Fibroblast of skin of left quadriceps (primary cell): Measurements from ENCODE around the gene ATP2C1.

Experiments used
- DNase-seq, 2 experiments: peaks; one replicate each; pipeline ENCODE4 v3.0.0-alpha.2; 2013; ENCODE audit warnings: low read depth in 2 of 2

Gene ATP2C1

GRCh38 chr3:130894130-130894985, 474 bp downstream of the ATP2C1 start:
- DNase-seq, result no peak

DNA sequence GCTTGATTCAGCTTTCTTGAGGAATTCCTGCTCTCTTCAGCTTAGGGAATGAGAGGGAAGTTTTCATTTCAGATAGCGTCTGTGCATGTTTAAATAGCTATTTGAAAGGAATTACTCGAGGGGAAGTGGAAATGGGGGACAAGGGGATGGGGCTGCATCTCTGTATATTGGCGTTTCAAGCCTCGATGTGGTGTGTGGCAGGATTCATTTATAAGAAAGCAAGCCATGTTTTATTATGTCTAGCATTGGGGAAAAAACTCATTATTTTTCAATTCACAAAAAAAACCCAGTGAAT, 1.0 kb downstream of the ATP2C1 start:
- no peak for DNase-seq

GRCh38 chr3:130895690-130896488, 2.0 kb downstream of the ATP2C1 start:
- DNase-seq, result no peak

- DNase-seq, result no peak
Observed at GRCh38 chr3:130897316-130897715, 3.4 kb downstream of the ATP2C1 start.

DNA sequence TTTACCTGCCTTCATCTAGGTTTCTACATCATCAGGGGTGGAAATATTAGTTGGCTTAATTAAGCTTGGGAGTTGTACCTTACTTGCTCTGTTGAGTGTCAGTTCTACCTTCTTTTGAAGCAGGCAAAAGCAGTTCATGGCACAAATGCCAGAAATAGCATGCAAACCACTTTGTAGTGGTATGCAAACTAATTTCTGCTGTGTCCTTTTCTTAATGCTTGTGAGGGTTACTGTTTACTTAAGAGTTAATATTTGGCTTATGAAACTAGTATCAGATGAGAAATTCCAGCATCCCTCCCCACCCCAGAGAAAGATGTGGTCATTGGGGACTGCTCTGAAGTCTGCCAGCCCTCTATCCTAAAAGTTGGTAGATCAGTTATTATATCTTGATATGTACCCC, 7.1 kb downstream of the ATP2C1 start:
- DNase-seq, result no peak

DNA sequence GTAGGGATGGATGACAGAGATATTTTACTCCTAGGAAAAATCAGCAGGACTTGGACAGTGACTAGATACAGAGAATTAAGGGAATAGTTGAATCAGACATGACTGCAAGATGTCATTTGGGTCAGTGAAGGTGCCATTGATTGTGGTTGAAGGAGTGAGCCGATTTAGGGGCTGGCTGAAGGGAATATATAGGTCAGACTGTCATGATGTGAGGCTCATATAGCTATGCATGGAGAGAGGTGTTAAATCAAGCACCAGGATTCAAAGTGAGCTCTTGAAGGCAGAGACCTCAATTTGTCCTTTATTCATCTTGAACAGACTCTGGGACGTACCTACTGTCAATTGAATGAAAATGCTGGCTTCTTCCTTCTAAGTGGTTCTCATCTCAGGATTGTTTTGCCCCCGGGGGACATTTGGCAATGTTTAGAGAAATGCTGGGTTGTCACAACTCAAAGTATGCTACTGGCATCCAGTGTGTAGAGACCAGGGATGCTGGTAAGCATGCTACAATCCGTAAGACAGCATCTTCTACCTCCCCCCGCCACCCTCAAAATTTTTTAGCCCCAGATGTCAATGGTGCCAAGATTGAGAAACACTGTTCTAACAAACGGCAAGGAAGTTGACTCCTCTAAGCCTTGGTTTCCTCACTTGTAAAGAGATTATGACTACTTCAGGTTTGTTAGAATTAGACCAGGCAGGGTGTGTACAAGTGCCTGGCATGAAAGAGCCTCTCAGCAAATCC, 7.8 kb downstream of the ATP2C1 start:
- no peak for DNase-seq

GRCh38 chr3:130903412-130903908, 9.6 kb downstream of the ATP2C1 start:
- DNase-seq, result no peak

- no peak for DNase-seq
Observed at GRCh38 chr3:130904491-130904890, 10.6 kb downstream of the ATP2C1 start.

GRCh38 chr3:130905551-130905950, 11.7 kb downstream of the ATP2C1 start:
- DNase-seq, result no peak

- no peak for DNase-seq
Observed at GRCh38 chr3:130906374-130906995, 12.6 kb downstream of the ATP2C1 start.

DNA sequence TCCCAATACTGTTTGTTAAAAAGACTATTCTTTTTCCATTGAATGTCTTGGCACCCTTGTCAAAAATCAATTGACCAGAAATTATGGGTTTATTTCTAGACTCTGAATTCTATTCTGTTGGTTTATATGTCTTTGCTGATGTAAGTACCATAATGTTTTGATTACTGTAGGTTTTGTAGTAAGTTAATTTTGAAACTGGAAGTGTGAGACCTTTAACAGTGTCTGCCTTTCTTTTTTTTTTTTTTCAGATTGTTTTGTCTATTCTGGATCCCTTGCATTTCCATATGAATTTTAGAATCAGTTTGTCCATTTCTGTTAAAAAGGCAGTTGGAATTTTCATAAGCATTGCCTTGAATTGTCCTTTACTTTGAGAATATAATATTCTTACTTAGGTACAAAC, 13.6 kb downstream of the ATP2C1 start:
- no peak for DNase-seq

- DNase-seq, result no peak
Observed at GRCh38 chr3:130907966-130908365, 14.1 kb downstream of the ATP2C1 start.

- DNase-seq, result no peak
Observed at GRCh38 chr3:130915567-130916292, 21.8 kb downstream of the ATP2C1 start.

DNA sequence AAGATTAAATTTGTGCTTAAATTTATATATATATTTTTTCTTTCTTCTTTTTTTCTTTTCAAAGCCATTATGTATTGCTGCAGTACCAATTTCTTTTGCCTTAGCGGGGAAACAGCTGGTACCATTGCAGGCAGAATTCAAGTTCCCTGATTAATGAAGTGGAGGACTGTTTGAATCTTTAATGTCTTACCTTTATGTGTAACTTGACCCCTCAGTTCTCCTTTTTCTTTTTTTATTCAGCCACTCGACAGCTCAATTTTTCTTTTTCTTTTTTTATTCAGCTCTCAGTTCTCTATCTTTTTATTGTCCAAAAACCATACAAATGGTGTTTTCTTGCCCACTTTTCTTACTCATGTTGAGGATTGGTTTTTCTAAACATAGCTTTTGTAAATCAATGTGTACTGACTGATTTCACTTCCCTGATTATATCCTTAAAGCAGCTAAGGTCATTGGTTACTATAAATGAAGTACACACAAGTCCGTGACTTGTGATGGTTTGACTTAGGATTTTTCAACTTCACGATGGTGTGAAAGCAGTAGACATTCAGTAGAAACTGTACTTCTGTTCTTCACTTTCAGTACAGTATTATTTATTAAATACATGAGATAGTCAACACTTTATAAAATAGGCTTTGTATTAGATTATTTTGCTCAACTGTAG, 22.8 kb downstream of the ATP2C1 start:
- DNase-seq, result no peak

- no peak for DNase-seq
Observed at GRCh38 chr3:130918328-130918727, 24.4 kb downstream of the ATP2C1 start.

GRCh38 chr3:130925628-130926027, 31.7 kb downstream of the ATP2C1 start:
- no peak for DNase-seq

GRCh38 chr3:130926504-130926903, 32.6 kb downstream of the ATP2C1 start:
- DNase-seq, result no peak

DNA sequence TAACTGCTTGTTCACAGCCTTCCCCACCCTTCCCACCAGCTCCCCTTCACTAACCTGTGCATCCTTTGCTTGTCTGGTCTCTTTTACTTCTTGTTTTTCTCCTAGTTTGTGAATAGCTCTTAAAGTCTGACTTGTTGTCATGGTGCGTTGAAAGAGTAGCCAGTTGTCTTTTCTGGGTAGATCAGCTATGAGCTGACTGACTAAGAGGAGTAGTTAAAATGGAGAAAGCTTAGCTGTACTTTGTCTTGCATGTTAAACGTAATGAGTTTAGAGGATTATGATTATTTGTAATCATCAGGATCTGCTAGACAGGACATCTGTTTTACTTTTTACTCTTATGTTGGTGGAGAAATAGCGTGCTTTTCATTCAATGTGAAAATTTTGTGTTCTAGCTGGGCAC, 35.9 kb downstream of the ATP2C1 start:
- DNase-seq, result no peak

DNA sequence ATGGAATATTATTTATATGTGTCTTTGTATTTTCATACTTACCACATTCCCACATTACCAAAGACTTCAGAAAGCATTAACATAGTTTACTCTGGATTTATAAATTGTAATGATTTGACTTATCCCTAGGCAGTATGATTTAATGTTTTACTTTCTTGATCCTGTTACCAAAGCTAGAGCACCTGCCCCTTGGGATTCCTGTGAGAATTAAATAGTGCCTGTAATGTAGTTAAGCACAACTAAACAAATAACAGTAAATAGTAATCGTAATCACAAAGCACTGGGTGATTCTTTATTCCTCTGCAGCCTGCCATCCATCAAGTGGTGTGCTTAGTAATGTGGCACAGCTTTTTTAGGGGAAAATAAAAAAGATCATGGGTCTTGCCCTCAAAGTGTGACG, 39.1 kb downstream of the ATP2C1 start:
- DNase-seq, result no peak

DNA sequence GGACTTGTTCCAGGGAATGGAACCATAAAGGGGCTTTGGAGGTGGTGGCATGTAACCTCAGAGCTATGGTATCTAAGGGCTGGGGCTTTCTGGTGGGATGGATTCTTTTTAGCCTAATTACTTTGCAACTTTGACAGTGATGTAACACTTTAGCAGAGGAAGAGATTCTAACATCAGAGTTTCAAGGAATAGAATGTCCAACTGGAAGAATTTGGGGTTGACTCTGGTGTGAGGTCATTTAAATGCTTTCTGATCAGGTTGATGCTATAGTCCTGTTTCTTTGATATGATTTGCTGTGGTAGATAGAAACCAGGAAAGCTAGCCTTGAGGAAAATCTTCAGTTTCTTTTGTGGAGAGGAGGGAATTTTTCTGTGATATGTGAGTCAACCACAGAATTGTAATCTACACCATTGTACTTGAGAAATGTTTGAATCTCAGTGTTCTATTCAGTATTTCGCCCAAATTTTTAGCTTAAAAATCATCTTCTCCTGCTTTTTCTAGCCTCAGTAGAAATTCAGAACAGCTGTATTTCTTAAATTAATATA, 40.0 kb downstream of the ATP2C1 start:
- DNase-seq, result no peak
